ENCODE results near the gene USP7.

USP7 gene

GRCh38 chr16:8951447-8952280 lies 12.0 kb downstream of the USP7 start:
- no peak for DNase-seq

- peak; percentile 30 for DNase-seq
Observed at GRCh38 chr16:8950580-8951077, 13.1 kb downstream of the USP7 start.

- no peak for DNase-seq
Observed at GRCh38 chr16:8949536-8950418, 13.9 kb downstream of the USP7 start.

GRCh38 chr16:8948831-8949230 lies 14.9 kb downstream of the USP7 start:
- DNase-seq = no peak

- DNase-seq = no peak
Observed at GRCh38 chr16:8948069-8948593, 15.6 kb downstream of the USP7 start.

- DNase-seq = no peak
Observed at GRCh38 chr16:8946544-8946943, 17.2 kb downstream of the USP7 start.

- no peak for DNase-seq
Observed at GRCh38 chr16:8945626-8946296, 17.9 kb downstream of the USP7 start.

- no peak for DNase-seq
Observed at GRCh38 chr16:8943966-8944759, 19.5 kb downstream of the USP7 start.

GRCh38 chr16:8943001-8943763 lies 20.5 kb downstream of the USP7 start:
- no peak for DNase-seq

- no peak for DNase-seq
Observed at GRCh38 chr16:8941718-8942344, 21.9 kb downstream of the USP7 start.

GRCh38 chr16:8937803-8938202 lies 25.9 kb downstream of the USP7 start:
- no peak for DNase-seq

- peak; percentile 44 for DNase-seq
Observed at GRCh38 chr16:8936421-8936820, 27.3 kb downstream of the USP7 start.

- DNase-seq = no peak
Observed at GRCh38 chr16:8935989-8936388, 27.7 kb downstream of the USP7 start.

- DNase-seq = no peak
Observed at GRCh38 chr16:8934601-8935000, 29.1 kb downstream of the USP7 start.

GRCh38 chr16:8931859-8932258 lies 31.8 kb downstream of the USP7 start:
- peak; percentile 21 for DNase-seq

GRCh38 chr16:8929086-8929748 lies 34.5 kb downstream of the USP7 start:
- no peak for DNase-seq

- DNase-seq = no peak
Observed at GRCh38 chr16:8928467-8928957, 35.2 kb downstream of the USP7 start.

GRCh38 chr16:8926827-8927226 lies 36.9 kb downstream of the USP7 start:
- no peak for DNase-seq

GRCh38 chr16:8925455-8925854 lies 38.3 kb downstream of the USP7 start:
- no peak for DNase-seq

- DNase-seq = no peak
Observed at GRCh38 chr16:8924214-8924613, 39.5 kb downstream of the USP7 start.
